Measurements from ENCODE around the gene SLAMF9. TPM values are rescaled to one million over a fixed set of nuclear protein-coding genes. Genes with fewer than 3 reads are reported as not detected.

Gene SLAMF9
- total and polyA plus RNA-seq, 8 donors, result not detected

GRCh38 chr1:159916242-159917051 is 37.6 kb downstream of the SLAMF9 start:
- peak; percentile 54 to 67 (median 60) for ATAC-seq

GRCh38 chr1:159915571-159916241 is 38.3 kb downstream of the SLAMF9 start:
- DNase-seq, result no peak

More at GRCh38 chr1:159916242-159917051, 37.6 kb downstream of the SLAMF9 start:
- Histone ChIP-seq H3K27ac (peak overlapping the region; percentile 25 to 79 (median 57)), H3K4me1 (peaks cover 17 to 57% (median 28%) of the 10 kb centered on the region in 3 donors), H3K4me3 (no peak overlapping the region), H3K36me3 (peaks cover 11 to 29% (median 17%) of the 10 kb centered on the region in 3 donors), H3K27me3 (no peaks in the 10 kb centered on the region), H3K9me3 (no peaks in the 10 kb centered on the region)
- 30% methylated on average over 9 of the region's 9 CpGs for WGBS, 2 donors
- no peak for TF ChIP-seq CTCF (IDR thresholded peaks at IDR 0.05)
- DNase-seq (peak in 3 of 6 donors; percentile 52 to 57 (median 56)), FAIRE-seq (no peak)
- intact Hi-C loops (cut with DNase I), result no loop called here

GRCh38 chr1:159914252-159915018 is 39.6 kb downstream of the SLAMF9 start:
- H3K27ac ChIP-seq, result peak overlapping the region in 3 of 4 donors; percentile 29 to 68 (median 58)
- DNase-seq, result no peak
- H3K27me3 ChIP-seq, result no peaks in the 10 kb centered on the region
- 70 to 74% methylated on average over 10 of the region's 10 CpGs for WGBS, 2 donors
- no peaks in the 10 kb centered on the region for H3K9me3 ChIP-seq
- peaks cover 30 to 73% (median 38%) of the 10 kb centered on the region in 3 donors for H3K4me1 ChIP-seq
- ATAC-seq, result peak in 2 of 4 donors; percentile 5 to 9
- no peak for TF ChIP-seq CTCF (IDR thresholded peaks at IDR 0.05)
- H3K4me3 ChIP-seq, result no peak overlapping the region
- H3K36me3 ChIP-seq, result peaks cover 3 to 19% (median 12%) of the 10 kb centered on the region in 3 donors
- intact Hi-C loops (cut with DNase I), result no loop called here
- FAIRE-seq, result no peak

More at GRCh38 chr1:159915571-159916241, 38.3 kb downstream of the SLAMF9 start:
- Histone ChIP-seq H3K27me3 (no peaks in the 10 kb centered on the region), H3K27ac (peak overlapping the region; percentile 12 to 79 (median 57)), H3K4me3 (no peak overlapping the region), H3K9me3 (no peaks in the 10 kb centered on the region), H3K4me1 (peaks cover 23 to 60% (median 30%) of the 10 kb centered on the region in 3 donors), H3K36me3 (peaks cover 11 to 29% (median 17%) of the 10 kb centered on the region in 3 donors)
- TF ChIP-seq CTCF (IDR thresholded peaks at IDR 0.05), result no peak
- 25 to 30% methylated on average over 5 of the region's 5 CpGs for WGBS, 2 donors
- ATAC-seq, result peak in 3 of 4 donors; percentile 1 to 8 (median 5)
- intact Hi-C loops (cut with DNase I), result no loop called here
- FAIRE-seq, result no peak

GRCh38 chr1:159913451-159914192 is 40.4 kb downstream of the SLAMF9 start:
- Histone ChIP-seq H3K9me3 (no peaks in the 10 kb centered on the region), H3K4me3 (no peak overlapping the region), H3K36me3 (peaks cover 2 to 11% (median 4%) of the 10 kb centered on the region in 3 donors), H3K27ac (peak overlapping the region in 3 of 4 donors; percentile 29 to 68 (median 58)), H3K27me3 (no peaks in the 10 kb centered on the region), H3K4me1 (peaks cover 30 to 72% (median 38%) of the 10 kb centered on the region in 3 donors)
- intact Hi-C loops (cut with DNase I), result no loop called here
- no peak for TF ChIP-seq CTCF (IDR thresholded peaks at IDR 0.05)
- FAIRE-seq (no peak), DNase-seq (peak in 5 of 6 donors; percentile 65 to 82 (median 78)), ATAC-seq (peak; percentile 33 to 62 (median 44))
- 29 to 36% methylated on average over 5 of the region's 5 CpGs for WGBS, 2 donors

Measured in pancreas (tissue), 10 donors.